DOHH2 (cell line): Measurements from ENCODE around the gene SLC1A5.

Experiments used
- CTCF ChIP-seq: fragments of 200-600 bp; sonication (generic); IDR thresholded peaks from one replicate; pipeline ENCODE4 v1.5.1; 2014; ENCODE audit warnings: antibody characterized with exemption, mild to moderate bottlenecking, low read depth, low read length; ENCODE audit not compliant: poor library complexity, severe bottlenecking
- EZH2phosphoT487 ChIP-seq: fragments of 200-600 bp; sonication (generic); IDR thresholded peaks from 2 replicates; pipeline ENCODE4 v1.6.1; 2017; ENCODE audit warnings: borderline replicate concordance, mild to moderate bottlenecking, antibody characterized with exemption, low read length, moderate library complexity, mixed read lengths

- TF ChIP-seq CTCF (peak; percentile 93), EZH2phosphoT487 (no peak)
These were observed 39.9 kb downstream of the SLC1A5 start for GRCh38 chr19:46748325-46749109.
